ENCODE results near the gene ITGA4. TPM values are rescaled to one million over a fixed set of nuclear protein-coding genes. Genes with fewer than 3 reads are reported as not detected.

Gene ITGA4
- total RNA-seq, 4 donors from 2014 or later, result 2.0 to 5.7 (median 3.9) TPM

DNA sequence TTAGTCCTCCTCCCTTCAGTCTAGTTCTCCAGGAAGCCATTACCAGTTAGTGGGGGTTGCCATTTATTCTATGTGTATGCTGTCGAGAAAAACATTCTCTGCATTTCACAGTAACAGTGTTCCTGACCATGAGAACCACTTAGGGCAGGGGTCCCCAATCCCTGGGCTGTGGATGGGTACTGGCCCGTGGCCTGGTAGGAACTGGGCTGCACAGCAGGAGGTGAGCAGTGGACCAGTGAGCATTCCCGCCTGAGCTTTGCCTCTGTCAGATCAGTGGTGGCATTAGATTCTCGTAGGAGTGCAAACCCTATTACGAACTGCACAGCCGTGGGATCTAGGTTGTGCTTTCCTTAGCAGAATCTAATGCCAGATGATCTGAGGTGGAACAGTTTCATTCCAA, 15.8 kb downstream of the ITGA4 start:
- DNase-seq (ENCODE audit: low spot score in 2 of 2), result no peak
- WGBS, 2 donors, result 88 to 94% methylated on average over 6 of the region's 6 CpGs
- intact Hi-C loops (cut with DNase I; ENCODE audit: low total_unique reads), result no loop called here
- no peak for TF ChIP-seq POLR2A (IDR thresholded peaks at IDR 0.05)
- TF ChIP-seq, protein P1, sequence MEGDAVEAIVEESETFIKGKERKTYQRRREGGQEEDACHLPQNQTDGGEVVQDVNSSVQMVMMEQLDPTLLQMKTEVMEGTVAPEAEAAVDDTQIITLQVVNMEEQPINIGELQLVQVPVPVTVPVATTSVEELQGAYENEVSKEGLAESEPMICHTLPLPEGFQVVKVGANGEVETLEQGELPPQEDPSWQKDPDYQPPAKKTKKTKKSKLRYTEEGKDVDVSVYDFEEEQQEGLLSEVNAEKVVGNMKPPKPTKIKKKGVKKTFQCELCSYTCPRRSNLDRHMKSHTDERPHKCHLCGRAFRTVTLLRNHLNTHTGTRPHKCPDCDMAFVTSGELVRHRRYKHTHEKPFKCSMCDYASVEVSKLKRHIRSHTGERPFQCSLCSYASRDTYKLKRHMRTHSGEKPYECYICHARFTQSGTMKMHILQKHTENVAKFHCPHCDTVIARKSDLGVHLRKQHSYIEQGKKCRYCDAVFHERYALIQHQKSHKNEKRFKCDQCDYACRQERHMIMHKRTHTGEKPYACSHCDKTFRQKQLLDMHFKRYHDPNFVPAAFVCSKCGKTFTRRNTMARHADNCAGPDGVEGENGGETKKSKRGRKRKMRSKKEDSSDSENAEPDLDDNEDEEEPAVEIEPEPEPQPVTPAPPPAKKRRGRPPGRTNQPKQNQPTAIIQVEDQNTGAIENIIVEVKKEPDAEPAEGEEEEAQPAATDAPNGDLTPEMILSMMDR (IDR thresholded peaks at IDR 0.05), result no peak
- H3K4me3 ChIP-seq (ENCODE audit: low read depth, poor library complexity, severe bottlenecking), result no peak overlapping the region

- DNase-seq (ENCODE audit: low spot score in 2 of 2), result no peak
- no peak overlapping the region for H3K4me3 ChIP-seq (ENCODE audit: low read depth, poor library complexity, severe bottlenecking)
- intact Hi-C loops (cut with DNase I; ENCODE audit: low total_unique reads), result loop anchor here (1.0 kb wide), 1 partner anchor 48 kb away; no protein-coding TSS in a partner anchor
- 58 to 59% methylated on average over 3 of the region's 3 CpGs for WGBS, 2 donors
- TF ChIP-seq POLR2A (IDR thresholded peaks at IDR 0.05), result no peak
- TF ChIP-seq, protein P1 (IDR thresholded peaks at IDR 0.05), result no peak
Observed at GRCh38 chr2:181474222-181474881, 17.2 kb downstream of the ITGA4 start.

GRCh38 chr2:181483211-181483610, 26.0 kb downstream of the ITGA4 start:
- 91 to 93% methylated on average over 2 of the region's 2 CpGs for WGBS, 2 donors

DNA sequence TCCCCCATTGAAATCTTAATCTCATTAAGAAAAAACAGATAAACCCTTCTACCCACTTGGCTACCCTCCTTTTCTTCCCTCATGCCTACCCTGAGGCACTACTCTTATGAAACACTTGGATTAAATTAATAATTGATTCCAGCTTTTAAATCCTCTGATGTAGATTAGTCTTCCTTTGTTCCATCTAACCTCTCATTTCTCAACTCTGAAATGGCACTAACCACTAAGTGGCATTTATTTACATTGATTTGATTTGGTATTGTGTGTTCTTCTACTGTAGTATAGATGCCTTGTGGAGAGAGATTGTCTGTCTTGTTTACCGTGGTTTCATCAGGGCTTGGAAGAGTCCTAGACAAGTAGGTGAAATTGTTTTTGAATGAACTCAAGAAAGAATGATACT, 26.7 kb downstream of the ITGA4 start:
- intact Hi-C loops (cut with DNase I; ENCODE audit: low total_unique reads), result no loop called here
- no peak overlapping the region for H3K4me3 ChIP-seq (ENCODE audit: low read depth, poor library complexity, severe bottlenecking)
- DNase-seq (ENCODE audit: low spot score in 2 of 2), result no peak
- WGBS, 2 donors, result 68 to 90% methylated on average over 1 of the region's 1 CpG
- TF ChIP-seq, protein P1 (IDR thresholded peaks at IDR 0.05), result no peak
- TF ChIP-seq POLR2A (IDR thresholded peaks at IDR 0.05), result no peak

More at GRCh38 chr2:181483211-181483610, 26.0 kb downstream of the ITGA4 start:
- DNase-seq (ENCODE audit: low spot score in 2 of 2), result no peak
- no peak overlapping the region for H3K4me3 ChIP-seq (ENCODE audit: low read depth, poor library complexity, severe bottlenecking)
- no peak for TF ChIP-seq POLR2A (IDR thresholded peaks at IDR 0.05)
- TF ChIP-seq, protein P1 (IDR thresholded peaks at IDR 0.05), result no peak
- intact Hi-C loops (cut with DNase I; ENCODE audit: low total_unique reads), result no loop called here

- WGBS, 2 donors, result 78 to 84% methylated on average over 5 of the region's 5 CpGs
- TF ChIP-seq, protein P1 (IDR thresholded peaks at IDR 0.05), result no peak
- TF ChIP-seq POLR2A (IDR thresholded peaks at IDR 0.05), result no peak
- intact Hi-C loops (cut with DNase I; ENCODE audit: low total_unique reads), result no loop called here
- no peak for DNase-seq (ENCODE audit: low spot score in 2 of 2)
- no peak overlapping the region for H3K4me3 ChIP-seq (ENCODE audit: low read depth, poor library complexity, severe bottlenecking)
Observed at GRCh38 chr2:181484851-181485637, 27.9 kb downstream of the ITGA4 start.

Measured in lower leg skin (tissue), 4 donors.